GM08714 (cell line): Measurements from ENCODE around the gene ERVFRD-1.
"Not testable (repeated sequence)": the region's sequence is repeated elsewhere in the genome, so short reads cannot be mapped to it uniquely, and the experiment has no call there.

Experiments
- H3K4me3 ChIP-seq: fragments of 200-500 bp; sonication (Bioruptor generic); 2 replicates; pipeline ENCODE4 v1.5.1; 2014; ENCODE audit warnings: mild to moderate bottlenecking, low read length, inconsistent platforms
- ZNF274 ChIP-seq: IDR thresholded peaks from 2 replicates; pipeline ENCODE4 v1.6.1; 2012; ENCODE audit warnings: mild to moderate bottlenecking, low read depth, low read length

The ERVFRD-1 gene

GRCh38 chr6:11139051-11139960 is 27.8 kb upstream of the ERVFRD-1 start:
- H3K4me3 ChIP-seq: no peak overlapping the region
- no peak for TF ChIP-seq ZNF274

DNA sequence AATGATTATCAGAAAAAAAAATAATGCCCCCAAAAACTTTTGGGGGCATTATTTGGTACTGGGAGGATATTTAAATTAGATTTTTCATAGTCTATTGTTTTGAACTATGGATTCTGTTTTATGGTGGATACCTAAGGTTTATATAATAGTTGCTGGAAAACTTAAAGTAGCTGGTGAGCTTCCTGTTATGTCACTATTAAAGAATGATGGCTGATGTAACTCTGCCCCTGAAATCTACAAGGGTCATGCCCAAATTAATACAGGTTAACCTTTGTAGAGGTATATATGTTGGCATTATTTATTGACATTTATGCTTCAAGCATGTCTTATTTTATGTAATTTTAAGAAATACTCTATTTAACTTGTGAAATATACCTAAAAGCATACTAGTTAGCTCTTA is 25.3 kb upstream of the ERVFRD-1 start:
- no peak overlapping the region for H3K4me3 ChIP-seq
- TF ChIP-seq ZNF274: no peak

GRCh38 chr6:11133281-11133680 is 21.8 kb upstream of the ERVFRD-1 start:
- no peak for TF ChIP-seq ZNF274

GRCh38 chr6:11132194-11132888 is 20.8 kb upstream of the ERVFRD-1 start:
- no peak overlapping the region for H3K4me3 ChIP-seq
- TF ChIP-seq ZNF274: no peak

More at GRCh38 chr6:11133281-11133680, 21.8 kb upstream of the ERVFRD-1 start:
- H3K4me3 ChIP-seq: no peak overlapping the region

DNA sequence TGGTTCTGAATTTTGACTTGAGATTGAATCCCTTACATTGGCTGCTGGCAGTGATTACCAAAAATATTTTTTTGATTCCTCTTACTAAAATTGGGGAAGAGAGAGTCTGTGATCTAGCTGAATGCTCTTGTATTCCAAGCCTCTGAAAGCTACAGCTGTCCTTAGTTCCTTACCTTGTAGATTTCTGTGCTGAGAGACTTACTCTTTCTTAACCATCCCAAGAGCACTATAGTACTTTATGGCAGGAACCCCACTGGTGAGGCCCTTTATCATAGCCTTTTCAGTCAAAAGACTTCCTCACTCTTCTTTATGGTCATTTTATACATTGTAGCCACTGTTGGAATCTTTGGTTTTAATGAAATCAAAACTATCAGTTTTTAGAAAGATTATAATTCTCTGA is 19.1 kb upstream of the ERVFRD-1 start:
- H3K4me3 ChIP-seq: no peak overlapping the region
- TF ChIP-seq ZNF274: no peak

GRCh38 chr6:11129908-11130565 is 18.5 kb upstream of the ERVFRD-1 start:
- no peak overlapping the region for H3K4me3 ChIP-seq
- TF ChIP-seq ZNF274: no peak

GRCh38 chr6:11128608-11129007 is 17.1 kb upstream of the ERVFRD-1 start:
- no peak overlapping the region for H3K4me3 ChIP-seq
- no peak for TF ChIP-seq ZNF274

- TF ChIP-seq ZNF274: no peak
- H3K4me3 ChIP-seq: no peak overlapping the region
Observed at GRCh38 chr6:11126876-11127275, 15.4 kb upstream of the ERVFRD-1 start.

DNA sequence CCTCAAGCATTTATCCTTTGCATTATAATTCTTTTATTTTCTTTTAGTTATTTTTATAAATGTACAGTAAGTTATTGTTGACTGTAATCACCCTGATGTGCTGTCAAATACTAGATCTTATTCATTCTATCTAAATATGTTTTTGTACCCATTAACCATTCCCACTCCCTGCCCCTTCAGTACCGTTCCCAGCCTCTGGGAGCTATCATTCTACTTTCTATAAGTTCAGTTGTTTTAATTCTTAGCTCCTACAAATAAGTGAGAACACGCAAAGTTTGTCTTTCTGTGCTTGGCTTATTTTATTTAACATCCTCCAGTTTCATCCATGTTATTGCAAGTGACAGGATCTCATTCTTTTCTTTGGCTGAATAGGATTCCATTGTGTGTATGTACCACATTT is 12.5 kb upstream of the ERVFRD-1 start:
- TF ChIP-seq ZNF274: no peak
- no peak overlapping the region for H3K4me3 ChIP-seq

- no peak overlapping the region for H3K4me3 ChIP-seq
- TF ChIP-seq ZNF274: no peak
Observed at GRCh38 chr6:11122380-11122779, 10.9 kb upstream of the ERVFRD-1 start.

DNA sequence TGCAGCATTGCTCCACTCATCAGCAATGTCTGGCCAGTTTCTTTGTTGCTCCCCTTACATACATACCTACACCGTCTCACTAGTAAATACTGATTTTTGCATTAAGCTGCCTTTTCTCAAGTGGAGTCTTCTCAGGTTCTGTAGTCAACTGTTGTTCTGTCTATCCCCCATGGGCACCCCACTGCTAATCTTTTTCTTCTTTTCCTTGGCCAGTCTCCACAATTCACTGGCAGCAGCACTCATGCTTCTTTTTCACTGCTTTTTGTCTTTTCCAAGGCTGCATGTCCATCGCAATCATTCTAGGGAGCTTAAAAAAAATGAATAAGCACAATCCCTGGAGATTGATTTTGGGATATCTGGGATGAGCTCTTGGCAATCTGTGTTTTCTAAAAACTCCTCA is 10.3 kb upstream of the ERVFRD-1 start:
- TF ChIP-seq ZNF274: no peak

GRCh38 chr6:11120271-11121005 is 8.9 kb upstream of the ERVFRD-1 start:
- TF ChIP-seq ZNF274: no peak
- H3K4me3 ChIP-seq: no peak overlapping the region

More for the DNA sequence above, 10.3 kb upstream of the ERVFRD-1 start:
- H3K4me3 ChIP-seq: no peak overlapping the region

DNA sequence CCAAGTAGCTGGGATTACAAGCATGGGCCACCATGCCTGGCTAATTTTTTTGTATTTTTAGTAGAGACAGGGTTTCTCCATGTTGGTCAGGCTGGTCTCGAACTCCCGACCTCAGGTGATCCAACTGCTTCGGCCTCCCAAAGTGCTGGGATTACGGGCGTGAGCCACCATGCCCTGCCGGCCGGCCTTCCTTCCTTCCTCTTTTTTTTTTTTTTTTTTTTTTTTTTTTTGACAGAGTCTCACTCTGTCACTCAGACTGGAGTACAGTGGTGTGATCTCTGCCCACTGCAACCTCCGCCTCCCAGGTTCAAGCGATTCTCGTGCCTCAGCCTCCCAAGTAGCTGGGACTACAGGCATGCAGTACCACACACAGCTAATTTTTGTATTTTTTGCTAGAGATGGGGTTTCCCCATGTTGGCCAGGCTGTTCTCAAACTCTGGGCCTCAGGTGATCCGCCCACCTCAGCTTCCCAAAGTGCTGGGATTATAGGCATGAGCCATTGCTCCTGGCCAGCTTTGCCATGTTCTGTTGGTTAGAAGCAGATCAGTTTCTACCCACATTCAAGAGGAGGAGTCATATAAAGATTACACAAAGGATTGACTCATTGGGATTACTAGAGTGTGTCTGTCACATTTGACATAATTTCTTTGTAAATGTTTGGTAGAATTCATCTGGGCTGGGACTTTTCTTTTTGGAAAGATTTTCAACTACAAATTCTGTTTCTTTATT is 4.4 kb upstream of the ERVFRD-1 start:
- not testable (repeated sequence) for H3K4me3 ChIP-seq

DNA sequence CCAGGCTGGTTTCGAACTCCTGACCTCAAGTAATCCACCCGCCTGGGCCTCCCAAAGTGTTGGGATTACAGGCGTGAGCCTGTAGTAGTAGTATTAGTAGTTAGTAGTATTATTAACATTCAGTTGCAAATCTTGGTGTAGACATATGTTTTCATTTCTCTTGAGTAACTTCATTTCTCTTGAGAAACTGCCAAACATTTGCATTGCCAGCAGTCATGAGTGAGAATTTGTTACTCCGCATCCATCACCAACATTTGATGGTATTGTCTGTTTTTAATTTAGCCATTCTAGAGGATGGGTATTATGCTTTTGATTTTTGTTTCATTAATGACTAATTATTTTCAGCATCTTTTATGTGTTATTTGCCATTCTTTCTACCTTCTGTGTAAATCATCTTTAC is 1.5 kb upstream of the ERVFRD-1 start:
- no peak overlapping the region for H3K4me3 ChIP-seq
- no peak for TF ChIP-seq ZNF274
